A204.1 (cell line): ENCODE data around the gene PTPRN2.
"Not testable (repeated sequence)": the region's sequence is repeated elsewhere in the genome, so short reads cannot be mapped to it uniquely, and the experiment has no call there.

Experiments
- FAIRE-seq: peaks from 2 replicates; lab custom pipeline; 2012; peaks lifted over from hg19 to GRCh38; lab: Jason Lieb, UNC

PTPRN2 gene

GRCh38 chr7:157506268-157506667 lies 1081.4 kb downstream of the PTPRN2 start:
- no peak for FAIRE-seq

DNA sequence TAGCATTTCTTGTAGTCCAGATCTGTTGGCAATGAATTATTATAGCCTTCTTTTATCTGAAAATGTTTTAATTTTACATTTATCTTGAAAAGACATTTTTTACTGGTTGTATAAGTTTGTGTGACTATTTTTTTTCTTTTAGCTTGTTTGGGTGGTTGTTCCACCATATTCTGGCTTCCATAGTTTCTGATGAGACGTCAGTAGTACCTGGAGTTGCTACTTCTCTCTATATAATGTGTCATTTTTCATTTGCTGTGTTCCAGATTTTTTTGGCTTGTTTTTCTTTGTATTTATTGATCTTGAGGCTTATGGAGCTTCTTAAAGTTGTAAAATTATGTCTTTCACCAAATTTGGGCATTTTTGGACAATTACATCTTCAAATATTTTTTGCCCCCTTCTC lies 1082.0 kb downstream of the PTPRN2 start:
- FAIRE-seq: no peak

DNA sequence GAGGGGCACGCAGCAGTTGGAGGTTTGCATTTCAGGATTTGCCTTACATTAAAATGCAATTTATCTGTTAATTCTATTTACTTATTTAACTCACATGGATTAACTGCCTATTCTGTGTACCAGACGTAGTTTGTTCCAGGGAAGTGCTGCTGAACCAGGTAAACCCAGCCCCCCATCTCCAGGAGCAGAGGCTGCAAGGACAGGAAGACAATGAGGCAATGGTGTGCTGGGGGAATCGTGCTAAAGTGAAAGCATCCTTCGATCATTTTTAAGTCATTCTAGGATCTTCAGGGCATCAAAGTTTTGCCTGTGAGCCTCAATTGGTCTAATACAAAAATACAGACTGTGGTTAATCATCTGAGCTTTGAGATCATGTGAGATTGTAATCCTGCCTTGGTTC lies 1084.4 kb downstream of the PTPRN2 start:
- FAIRE-seq: no peak

GRCh38 chr7:157502701-157503111 lies 1084.9 kb downstream of the PTPRN2 start:
- no peak for FAIRE-seq

DNA sequence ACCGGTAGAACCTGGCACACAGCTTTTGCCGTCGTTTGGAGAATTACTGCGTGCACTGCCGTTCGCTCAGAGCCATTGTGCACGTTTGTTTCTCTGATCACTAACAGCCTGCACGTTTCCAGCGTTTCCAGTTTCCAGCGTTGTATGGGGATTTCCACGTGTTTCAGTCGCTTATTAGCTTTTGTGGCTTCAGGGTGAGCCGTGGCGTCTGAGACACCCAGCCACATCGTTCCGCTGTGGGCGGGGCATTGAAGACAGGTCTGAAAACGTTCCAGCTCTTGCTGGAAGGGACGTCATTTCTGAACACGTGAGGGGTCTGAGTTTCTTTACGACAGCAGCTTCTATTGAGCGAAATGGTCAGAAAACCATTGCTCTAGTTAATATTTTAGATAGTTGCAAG lies 1086.0 kb downstream of the PTPRN2 start:
- FAIRE-seq: no peak

GRCh38 chr7:157500989-157501540 lies 1086.6 kb downstream of the PTPRN2 start:
- not testable (repeated sequence) for FAIRE-seq

DNA sequence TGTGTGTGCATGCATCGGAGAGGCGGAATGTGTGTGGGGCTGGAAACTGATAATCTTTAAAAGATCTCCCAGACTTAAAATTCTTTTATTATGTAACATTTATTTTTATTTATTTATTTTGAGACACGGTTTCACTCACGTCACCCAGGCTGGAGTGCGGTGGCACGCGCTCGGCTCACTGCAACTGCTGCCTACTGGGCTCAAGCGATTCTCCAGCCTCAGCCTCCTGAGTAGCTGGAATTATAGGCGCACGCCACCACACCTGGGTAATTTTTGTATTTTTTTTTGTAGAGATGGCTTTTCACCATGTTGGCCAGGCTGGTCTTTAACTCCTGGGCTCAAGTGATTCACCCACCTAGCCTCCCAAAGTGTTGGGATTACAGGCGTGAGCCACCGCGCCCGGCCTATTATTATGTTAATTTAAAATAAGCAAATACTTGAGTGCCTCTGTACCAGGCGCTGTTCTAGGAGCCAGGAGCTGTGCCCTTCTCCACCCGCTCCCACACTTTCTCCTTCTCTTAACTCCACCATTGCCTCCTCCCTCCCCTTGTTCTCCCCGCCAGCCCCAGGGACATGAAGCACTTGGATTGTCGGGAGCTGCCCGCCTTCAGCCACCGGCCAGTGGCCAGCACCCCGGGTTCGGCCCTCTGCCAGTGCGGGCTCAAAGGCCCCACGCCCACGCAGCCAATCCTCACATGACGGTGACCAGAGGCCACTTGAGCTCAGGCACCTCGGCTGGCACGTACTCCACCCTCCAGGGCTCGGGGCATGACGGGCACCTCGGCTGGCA lies 1087.3 kb downstream of the PTPRN2 start:
- FAIRE-seq: no peak

- FAIRE-seq: no peak
Measured at GRCh38 chr7:157499835-157500153, 1087.8 kb downstream of the PTPRN2 start.

GRCh38 chr7:157499121-157499834 lies 1088.3 kb downstream of the PTPRN2 start:
- no peak for FAIRE-seq

DNA sequence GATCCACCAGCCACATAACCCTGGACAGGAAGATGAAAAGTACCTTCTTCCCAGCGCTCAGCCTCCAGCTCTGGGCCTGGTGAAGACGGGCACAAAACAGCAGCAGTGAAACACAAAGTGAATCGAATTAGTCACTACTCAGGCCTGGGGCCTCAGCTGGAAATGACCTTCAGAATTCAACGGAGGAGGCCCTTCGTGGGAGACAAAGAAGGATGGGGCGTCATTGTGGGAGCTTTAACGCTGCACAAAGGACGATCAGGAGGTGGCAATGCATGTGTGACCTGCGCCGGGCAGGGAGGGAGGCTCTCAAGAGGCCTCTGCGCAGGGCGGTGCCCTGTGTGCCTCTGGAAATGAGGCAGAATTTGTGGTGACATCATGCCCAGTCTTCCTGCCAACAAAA lies 1089.0 kb downstream of the PTPRN2 start:
- FAIRE-seq: no peak

DNA sequence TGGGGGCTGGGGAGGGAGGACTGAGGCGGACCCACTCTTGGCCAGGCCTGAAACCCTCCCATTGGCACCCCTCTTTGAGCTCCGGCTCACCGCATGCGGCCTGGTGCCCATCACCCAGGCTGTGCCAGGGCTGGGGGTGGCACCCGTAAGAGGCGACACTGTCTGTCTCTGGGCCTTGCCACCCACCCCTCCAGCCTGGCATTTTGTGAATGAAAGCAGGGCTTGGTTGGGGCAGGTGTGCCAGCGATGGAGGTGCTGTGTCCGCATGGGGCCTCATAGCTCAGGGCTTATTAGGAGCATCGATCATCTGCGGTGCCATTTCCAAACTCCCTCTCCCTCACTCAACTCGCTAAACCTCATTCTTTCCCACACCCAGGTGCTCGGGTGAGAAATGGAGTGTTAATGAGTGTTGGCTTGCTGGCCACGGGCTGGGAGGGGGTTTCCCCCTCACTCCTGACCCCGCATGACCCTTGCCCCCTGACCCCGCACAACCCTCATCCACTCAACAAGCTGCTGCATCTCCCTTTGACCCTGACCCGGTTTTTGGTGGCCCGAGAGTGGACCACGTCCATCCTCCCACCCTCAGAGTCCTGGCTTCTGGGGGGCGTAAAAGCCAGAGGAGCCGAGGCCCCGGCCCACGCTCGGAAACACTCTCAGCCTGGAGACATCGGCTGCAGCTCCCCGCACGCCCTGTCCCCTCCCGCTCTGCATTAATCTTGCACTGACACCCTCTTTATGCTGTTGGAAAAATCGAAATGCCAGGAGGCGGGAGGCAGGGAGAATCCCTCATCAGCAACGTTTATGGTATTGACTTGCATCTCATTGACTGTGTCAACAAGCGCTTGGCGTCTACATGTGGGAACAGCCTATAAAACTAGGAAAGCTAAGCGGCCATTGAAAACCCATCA lies 1089.6 kb downstream of the PTPRN2 start:
- no peak for FAIRE-seq

DNA sequence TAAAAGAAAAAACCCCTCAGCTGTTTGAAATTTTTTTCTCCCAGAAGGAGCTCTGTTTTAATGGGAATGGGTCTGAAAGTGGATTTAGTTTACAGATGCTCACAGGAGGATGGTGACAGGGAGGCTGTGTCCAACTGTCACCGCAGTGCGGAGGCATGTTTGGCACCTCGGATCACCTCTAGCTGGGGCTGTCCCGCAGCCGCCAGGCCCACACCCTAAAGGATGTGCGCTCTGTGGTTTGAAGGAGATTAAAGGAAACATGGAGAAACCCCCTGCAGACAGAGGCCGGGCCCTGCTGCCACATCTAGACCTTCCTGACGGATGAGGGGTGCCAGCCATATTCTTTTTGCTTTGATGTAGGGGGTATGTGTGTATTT lies 1090.3 kb downstream of the PTPRN2 start:
- no peak for FAIRE-seq

GRCh38 chr7:157496416-157497275 lies 1091.0 kb downstream of the PTPRN2 start:
- no peak for FAIRE-seq

DNA sequence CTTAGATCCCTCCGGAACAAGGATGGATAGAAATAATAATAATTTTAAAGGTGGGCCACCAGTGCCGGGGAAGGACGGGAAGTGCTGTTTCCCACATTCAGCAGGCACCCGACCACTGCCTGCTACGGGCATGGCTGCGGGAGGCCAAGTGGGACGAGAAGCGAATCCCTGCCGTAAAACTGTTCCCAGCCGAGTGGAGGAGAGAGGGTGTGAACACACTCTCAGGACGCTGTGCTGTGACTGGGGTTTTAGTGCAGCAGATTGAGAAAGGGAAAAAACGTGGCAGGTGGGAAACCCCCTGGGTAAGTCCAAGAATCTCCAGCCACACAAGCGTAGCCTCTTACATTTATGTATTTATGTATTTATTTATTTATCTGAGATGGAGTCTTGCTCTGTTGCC lies 1092.0 kb downstream of the PTPRN2 start:
- no peak for FAIRE-seq

DNA sequence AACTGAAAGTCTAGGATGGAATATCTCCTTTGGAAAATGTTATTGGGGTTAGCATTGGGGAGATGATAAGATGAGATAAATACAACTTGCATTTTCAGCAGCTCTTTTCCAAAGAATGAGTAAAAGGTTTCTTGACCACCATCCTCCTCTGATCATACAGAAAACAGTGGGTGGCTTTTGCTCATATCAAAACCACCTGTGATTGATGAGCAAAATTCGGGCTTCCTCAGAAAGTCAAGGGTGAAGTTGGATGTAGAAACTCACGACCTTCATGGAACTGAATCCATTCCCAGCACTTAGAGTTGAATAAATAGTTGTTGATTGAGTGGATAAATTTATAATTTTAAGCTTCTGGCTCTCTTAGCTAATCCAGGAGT lies 1092.5 kb downstream of the PTPRN2 start:
- FAIRE-seq: no peak

DNA sequence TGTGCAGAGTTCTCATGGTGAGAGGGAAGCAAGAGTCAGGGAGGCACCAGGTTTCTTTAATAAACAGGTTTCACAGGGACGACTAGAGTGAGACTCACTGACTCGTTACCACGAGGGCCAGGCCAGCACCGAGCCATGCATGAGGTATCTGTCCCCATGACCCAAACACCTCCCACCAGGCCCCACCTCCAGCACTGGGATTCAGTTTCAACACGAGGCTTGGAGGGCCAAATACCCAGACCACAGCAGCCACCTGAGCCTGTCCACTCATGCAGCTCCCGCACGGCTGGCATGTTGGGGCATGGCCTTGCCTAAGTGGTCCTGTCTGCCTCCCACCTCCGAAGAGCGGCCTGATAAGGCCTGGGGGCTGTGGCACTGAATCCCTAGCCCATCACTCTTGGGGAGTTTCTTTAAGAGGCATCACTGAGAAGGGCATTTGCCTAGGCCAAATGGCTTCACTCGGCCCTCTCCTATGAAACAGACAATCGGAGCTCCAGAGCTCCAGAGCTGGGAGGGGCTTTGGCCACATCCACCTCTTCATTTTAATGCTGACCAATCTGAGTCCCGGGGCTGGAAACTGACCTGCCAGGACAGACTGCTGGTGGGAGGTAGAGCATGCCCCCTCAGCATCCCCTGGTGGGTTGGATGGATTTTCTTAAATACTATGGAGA lies 1093.0 kb downstream of the PTPRN2 start:
- no peak for FAIRE-seq

GRCh38 chr7:157493776-157494175 lies 1093.8 kb downstream of the PTPRN2 start:
- no peak for FAIRE-seq

GRCh38 chr7:157493017-157493416 lies 1094.6 kb downstream of the PTPRN2 start:
- FAIRE-seq: no peak

DNA sequence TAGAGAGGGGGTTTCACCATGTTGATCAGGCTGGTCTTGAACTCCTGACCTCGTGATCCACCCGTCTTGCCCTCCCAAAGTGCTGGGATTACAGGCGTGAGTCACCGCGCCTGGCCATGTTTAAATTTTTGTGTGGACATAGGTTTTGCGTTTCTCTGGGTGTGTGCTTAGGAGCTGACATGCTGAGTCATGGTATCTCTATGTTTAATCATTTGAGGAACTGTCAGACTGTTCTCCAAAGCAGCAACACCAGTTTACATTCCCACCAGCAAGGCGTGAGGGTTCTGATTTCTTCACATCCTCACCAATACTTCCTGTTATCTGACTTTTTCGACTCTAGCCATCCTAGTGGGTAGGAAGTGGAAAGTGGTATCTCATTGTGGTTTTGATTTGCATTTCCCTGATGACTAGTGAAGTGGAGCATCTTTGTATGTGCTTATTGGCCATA lies 1097.1 kb downstream of the PTPRN2 start:
- no peak for FAIRE-seq

GRCh38 chr7:157489870-157490269 lies 1097.8 kb downstream of the PTPRN2 start:
- not testable (repeated sequence) for FAIRE-seq
